K562 (cell line): ENCODE data around the gene RCL1. TPM values are rescaled to one million over a fixed set of nuclear protein-coding genes. Genes with fewer than 3 reads are reported as not detected.

Experiments
- ATF7 ChIP-seq: fragments of 450-650 bp; IDR thresholded peaks from 2 replicates; pipeline ENCODE4 v1.7.1; 2014; ENCODE audit warnings: mild to moderate bottlenecking, moderate library complexity
- BACH1 ChIP-seq: fragments of 200-800 bp; sonication (Bioruptor generic); IDR thresholded peaks from 2 replicates; pipeline ENCODE4 v1.6.1; 2016; ENCODE audit warnings: missing genetic modification characterization, missing compliant biosample characterization
- CBX3 ChIP-seq, 2 experiments: IDR thresholded peaks; 1 replicate in 1 of 2; 2 replicates in 1 of 2; pipeline ENCODE4 v1.6.1; 2012; ENCODE audit warnings: inconsistent platforms in 2 of 2, low read length in 2 of 2, borderline replicate concordance in 1 of 2, control low read depth in 1 of 2
- GABPA ChIP-seq: fragments of 200-800 bp; sonication (Bioruptor generic); conservative IDR thresholded peaks from 2 replicates; pipeline ENCODE4 v1.6.1; 2016; ENCODE audit warnings: low read depth, missing genetic modification characterization, missing compliant biosample characterization
- GTF2A2 ChIP-seq: IDR thresholded peaks from 2 replicates; pipeline ENCODE4 v1.6.1; 2016; ENCODE audit warnings: mild to moderate bottlenecking, missing genetic modification characterization, missing compliant biosample characterization
- MNT ChIP-seq, 2 experiments: fragments of 450-650 bp; conservative IDR thresholded peaks; 2 replicates each; pipeline ENCODE4 v1.6.1; 2017; ENCODE audit warnings: mild to moderate bottlenecking in 2 of 2, moderate library complexity in 2 of 2
- MYNN ChIP-seq, 2 experiments: sonication (generic); formaldehyde crosslinking in 1 of 2; IDR thresholded peaks; 2 replicates each; pipeline versions ENCODE4 v1.5.0 to v1.6.1; 2016 to 2020; ENCODE audit warnings: antibody characterized with exemption in 1 of 2, missing genetic modification reagents in 1 of 2
- NKRF ChIP-seq: fragments of 450-650 bp; IDR thresholded peaks from 2 replicates; pipeline ENCODE4 v1.6.1; 2016; ENCODE audit warnings: borderline replicate concordance
- NR2F6 ChIP-seq: fragments of 450-650 bp; formaldehyde crosslinking; IDR thresholded peaks from 2 replicates; pipeline ENCODE4 v1.4.0; 2020; ENCODE audit warnings: mild to moderate bottlenecking
- RBM25 ChIP-seq: fragments of 200-400 bp; formaldehyde crosslinking; IDR thresholded peaks from 2 replicates; pipeline ENCODE4 v1.6.1; 2018; ENCODE audit warnings: low read length, low read depth, moderate library complexity; ENCODE audit not compliant: severe bottlenecking
- RFX7 ChIP-seq: fragments of 250-450 bp; sonication (Bioruptor Pico); IDR thresholded peaks from 2 replicates; pipeline ENCODE4 v1.5.1; 2021; ENCODE audit warnings: mild to moderate bottlenecking
- SIN3B ChIP-seq: fragments of 450-650 bp; IDR thresholded peaks from 2 replicates; pipeline ENCODE4 v1.6.1; 2017; ENCODE audit warnings: low read depth, mild to moderate bottlenecking, moderate library complexity
- SNRNP70 ChIP-seq: fragments of 200-400 bp; formaldehyde crosslinking; optimal IDR thresholded peaks from 2 replicates; pipeline ENCODE3; 2017; ENCODE audit warnings: low read depth, low read length
- TAF9B ChIP-seq: fragments of 450-650 bp; IDR thresholded peaks from 2 replicates; pipeline ENCODE4 v1.6.1; 2018; ENCODE audit warnings: mild to moderate bottlenecking; ENCODE audit not compliant: partially characterized antibody
- TEAD1 ChIP-seq, 2 experiments: fragments of 450-650 bp in 1 of 2; sonication (generic) in 1 of 2; formaldehyde crosslinking; IDR thresholded peaks; 2 replicates each; pipeline versions ENCODE4 v1.4.0 to v1.8.0; 2020 to 2022; ENCODE audit warnings: mild to moderate bottlenecking in 2 of 2, missing genetic modification reagents in 1 of 2
- USF2 ChIP-seq: sonication (generic); formaldehyde crosslinking; IDR thresholded peaks from 2 replicates; pipeline ENCODE4 v1.5.0; 2020; ENCODE audit warnings: missing genetic modification reagents
- ZKSCAN3 ChIP-seq: fragments of 250-450 bp; sonication (Bioruptor Pico); IDR thresholded peaks from 2 replicates; pipeline ENCODE4 v1.4.0; 2020
- ZNF217 ChIP-seq: sonication (generic); formaldehyde crosslinking; IDR thresholded peaks from 2 replicates; pipeline ENCODE4 v1.8.0; 2022; ENCODE audit warnings: mild to moderate bottlenecking, missing genetic modification reagents
- ZNF699 ChIP-seq: fragments of 250-450 bp; sonication (Bioruptor Pico); IDR thresholded peaks from 2 replicates; pipeline ENCODE4 v1.8.0; 2021; ENCODE audit warnings: mild to moderate bottlenecking, moderate library complexity; ENCODE audit not compliant: insufficient replicate concordance
- ZNF76 ChIP-seq: fragments of 250-450 bp; sonication (Bioruptor Pico); IDR thresholded peaks from 2 replicates; pipeline ENCODE4 v1.4.0; 2020; ENCODE audit warnings: mild to moderate bottlenecking, moderate library complexity, borderline replicate concordance
- ZNF778 ChIP-seq: fragments of 450-650 bp; formaldehyde crosslinking; IDR thresholded peaks from 2 replicates; pipeline ENCODE4 v1.4.0; 2020; ENCODE audit warnings: mild to moderate bottlenecking, moderate library complexity
- polyA plus RNA-seq, 8 experiments: library from polyadenylated mRNA; depleted of rRNA in 4 of 8; stranded (reverse) in 5 of 8; unstranded in 3 of 8; fragments of >200 nt; fragmentation: Nextera tagmentation in 2 of 8; fragmentation: Illumina TruSeq in 1 of 8; extraction: Ambion mirVana in 2 of 8; extraction: Trizol in 1 of 8; gene quantifications; 2 replicates each; pipeline versions ENCODE4 v1.2.1 to v1.2.3, GENCODE V29; 2011 to 2014; ENCODE audit warnings: inconsistent platforms in 1 of 8, missing spikeins in 1 of 8
- total RNA-seq, 7 experiments: library from RNA; depleted of rRNA in 6 of 7; stranded (reverse); fragments of >200 nt in 6 of 7; fragmentation: Illumina TruSeq in 2 of 7; extraction: Trizol in 2 of 7; gene quantifications; 2 replicates each; pipeline versions ENCODE4 v1.2.1 to v1.2.3, GENCODE V29; 2011 to 2021; ENCODE audit warnings: low replicate concordance in 1 of 7
- TF ChIP-seq, protein P1 (sequence below): sonication (generic); formaldehyde crosslinking; IDR thresholded peaks from 2 replicates; pipeline ENCODE4 v1.8.0; 2022; ENCODE audit warnings: missing genetic modification reagents, mild to moderate bottlenecking, borderline replicate concordance

RCL1 gene
- total and polyA plus RNA-seq, 9 of the 15 experiments (the other 6 are each of a cell fraction or from before 2014, with no cell fraction given), result 24.0 to 67.7 (median 38.6) TPM

- TF ChIP-seq USF2 (no peak), ZNF778 (CRISPR knock-in tag) (no peak), ZKSCAN3 (CRISPR knock-in tag) (no peak), NKRF (no peak), SIN3B (no peak), BACH1 (tag) (no peak), CBX3 (IDR thresholded peaks at IDR 0.05; ENCODE audit: borderline replicate concordance in 1 of 2, low read length in 2 of 2) (peak in 1 of 2 experiments; percentile 64; a peak in 1 of 3 replicates), MNT (conservative IDR thresholded peaks at IDR 0.05) (peak; percentile 35 to 57; a peak in 2 of 4 replicates), GTF2A2 (tag) (no peak), SNRNP70 (no peak), ZNF76 (no peak), RFX7 (CRISPR knock-in tag) (no peak), NR2F6 (CRISPR knock-in tag) (no peak), TAF9B (peak; percentile 54), ZNF217 (CRISPR knock-in tag) (no peak), TEAD1 (CRISPR knock-in tag; IDR thresholded peaks at IDR 0.05) (peak; percentile 30 to 97; a peak in 3 of 4 replicates), RBM25 (no peak), ATF7 (peak; percentile 25; the same call in 1 of the 2 replicates), GABPA (tag) (no peak), MYNN (IDR thresholded peaks at IDR 0.05) (peak; percentile 63; the same call in 1 of the 2 replicates), MYNN (CRISPR knock-in tag; IDR thresholded peaks at IDR 0.05) (no peak), ZNF699 (CRISPR knock-in tag) (no peak)
- TF ChIP-seq, protein P1, sequence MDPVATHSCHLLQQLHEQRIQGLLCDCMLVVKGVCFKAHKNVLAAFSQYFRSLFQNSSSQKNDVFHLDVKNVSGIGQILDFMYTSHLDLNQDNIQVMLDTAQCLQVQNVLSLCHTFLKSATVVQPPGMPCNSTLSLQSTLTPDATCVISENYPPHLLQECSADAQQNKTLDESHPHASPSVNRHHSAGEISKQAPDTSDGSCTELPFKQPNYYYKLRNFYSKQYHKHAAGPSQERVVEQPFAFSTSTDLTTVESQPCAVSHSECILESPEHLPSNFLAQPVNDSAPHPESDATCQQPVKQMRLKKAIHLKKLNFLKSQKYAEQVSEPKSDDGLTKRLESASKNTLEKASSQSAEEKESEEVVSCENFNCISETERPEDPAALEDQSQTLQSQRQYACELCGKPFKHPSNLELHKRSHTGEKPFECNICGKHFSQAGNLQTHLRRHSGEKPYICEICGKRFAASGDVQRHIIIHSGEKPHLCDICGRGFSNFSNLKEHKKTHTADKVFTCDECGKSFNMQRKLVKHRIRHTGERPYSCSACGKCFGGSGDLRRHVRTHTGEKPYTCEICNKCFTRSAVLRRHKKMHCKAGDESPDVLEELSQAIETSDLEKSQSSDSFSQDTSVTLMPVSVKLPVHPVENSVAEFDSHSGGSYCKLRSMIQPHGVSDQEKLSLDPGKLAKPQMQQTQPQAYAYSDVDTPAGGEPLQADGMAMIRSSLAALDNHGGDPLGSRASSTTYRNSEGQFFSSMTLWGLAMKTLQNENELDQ (CRISPR knock-in tag), result no peak
Measured at GRCh38 chr9:4862506-4863250, 69.9 kb downstream of the RCL1 start (continued).
